ENCODE data around the gene GHRHR.

GHRHR gene

GRCh38 chr7:30963842-30964241 is at the start of gene GHRHR:
GHRHR (plus strand) TSS chr7:30963953; CDS start chr7:30964069, 116 bp downstream.
- DNase-seq (ENCODE audit: low read depth, low spot score) = no peak

GRCh38 chr7:30914596-30914995 is 49.2 kb upstream of the GHRHR start:
- peak; percentile 58 for DNase-seq (ENCODE audit: low read depth, low spot score)

GRCh38 chr7:30915005-30915601 is 48.6 kb upstream of the GHRHR start:
- no peak for DNase-seq (ENCODE audit: low read depth, low spot score)

- DNase-seq (ENCODE audit: low read depth, low spot score) = no peak
Measured at GRCh38 chr7:30915751-30916150, 48.0 kb upstream of the GHRHR start.

DNA sequence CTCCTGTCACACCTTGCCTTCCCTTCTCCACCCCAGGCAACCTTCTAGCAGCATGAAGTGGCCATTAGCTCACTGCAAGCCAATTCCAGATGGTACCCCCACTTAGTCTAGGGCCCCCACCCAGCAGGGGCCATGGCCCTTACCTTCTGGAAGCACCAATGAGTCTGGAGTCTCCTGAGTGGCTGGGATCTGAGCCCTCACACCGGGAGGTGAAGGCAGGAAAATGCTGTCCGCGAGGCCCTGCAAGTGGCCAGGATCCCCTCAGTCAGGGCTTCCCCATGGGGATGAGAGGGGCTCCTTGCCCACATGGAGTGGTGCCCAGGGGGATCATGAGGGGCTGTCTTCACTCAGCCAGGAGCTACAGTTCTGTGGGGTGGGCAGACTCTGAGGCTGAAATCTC is 47.5 kb upstream of the GHRHR start:
- DNase-seq (ENCODE audit: low read depth, low spot score) = no peak

DNA sequence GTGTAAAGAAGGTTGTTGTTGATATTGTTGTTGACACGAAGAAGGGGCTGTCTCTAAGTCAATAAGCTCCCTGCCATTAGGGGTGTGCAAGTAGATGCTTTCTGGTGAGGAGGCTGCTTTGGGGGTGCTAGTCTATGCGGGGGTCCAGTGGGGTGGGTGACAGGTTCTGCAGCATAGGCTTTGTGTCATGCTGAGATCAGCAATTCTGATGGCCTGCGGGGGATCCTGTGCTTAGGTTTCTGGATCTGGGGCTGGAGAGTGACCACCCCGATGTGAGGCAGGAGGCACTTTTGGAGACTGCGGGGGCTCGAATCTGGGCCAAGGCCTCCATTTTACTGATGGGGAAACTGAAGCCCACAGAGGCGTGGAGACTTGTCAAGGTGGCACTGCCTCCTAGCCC is 47.0 kb upstream of the GHRHR start:
- DNase-seq (ENCODE audit: low read depth, low spot score) = no peak

DNA sequence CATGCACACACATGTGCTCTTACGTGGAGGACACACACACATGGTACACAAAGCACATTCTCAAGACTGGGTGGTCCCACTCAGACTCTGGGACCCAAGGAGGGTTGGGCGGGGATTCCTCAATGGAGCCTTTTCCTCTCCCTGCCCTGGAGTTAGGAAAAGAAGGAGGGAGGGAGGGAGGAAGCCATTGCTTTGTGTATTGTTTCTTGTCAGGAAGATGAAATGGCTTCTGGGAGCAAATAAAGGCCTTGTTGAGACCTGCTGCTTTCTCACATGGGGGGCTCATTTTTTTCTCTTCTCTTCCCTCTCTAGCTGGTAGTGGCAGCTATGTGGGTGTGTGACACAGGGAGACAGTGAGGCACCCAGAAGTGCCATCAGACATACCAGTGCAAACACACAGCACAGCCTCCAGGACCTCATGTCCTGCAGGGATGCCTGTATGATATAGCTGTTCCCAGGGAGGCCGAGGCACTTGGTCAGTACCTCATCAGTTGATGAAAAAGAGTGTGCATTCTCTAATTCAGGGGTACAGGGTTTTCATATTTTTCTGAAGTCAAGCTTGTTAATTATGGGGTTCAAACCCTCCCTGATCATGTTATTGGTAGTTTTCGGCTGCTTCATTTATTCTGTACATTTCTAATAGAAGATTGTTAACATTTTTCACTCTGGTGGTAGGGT is 46.4 kb upstream of the GHRHR start:
- no peak for DNase-seq (ENCODE audit: low read depth, low spot score)

DNA sequence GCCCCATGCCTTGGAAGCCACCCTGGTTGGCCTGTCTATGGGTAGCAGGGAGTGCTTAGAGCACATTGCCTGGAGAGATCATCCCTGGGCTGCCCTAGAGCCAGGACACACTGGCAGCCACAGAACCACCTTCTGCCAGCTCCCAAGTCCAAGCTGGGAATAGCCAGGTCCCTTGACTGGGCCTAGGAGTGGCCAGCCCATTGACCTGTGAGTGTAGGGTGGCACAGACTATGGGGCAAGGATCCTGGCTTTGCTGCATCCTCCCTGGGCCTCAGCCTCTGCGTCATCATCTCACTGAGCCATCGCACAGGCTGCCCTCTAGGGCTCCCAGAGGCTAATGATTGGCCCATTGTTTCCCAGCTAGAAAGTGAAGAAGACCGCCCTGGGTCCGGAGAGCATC is 45.1 kb upstream of the GHRHR start:
- DNase-seq (ENCODE audit: low read depth, low spot score) = no peak

- DNase-seq (ENCODE audit: low read depth, low spot score) = peak; percentile 61
Measured at GRCh38 chr7:30920021-30920583, 43.7 kb upstream of the GHRHR start.

DNA sequence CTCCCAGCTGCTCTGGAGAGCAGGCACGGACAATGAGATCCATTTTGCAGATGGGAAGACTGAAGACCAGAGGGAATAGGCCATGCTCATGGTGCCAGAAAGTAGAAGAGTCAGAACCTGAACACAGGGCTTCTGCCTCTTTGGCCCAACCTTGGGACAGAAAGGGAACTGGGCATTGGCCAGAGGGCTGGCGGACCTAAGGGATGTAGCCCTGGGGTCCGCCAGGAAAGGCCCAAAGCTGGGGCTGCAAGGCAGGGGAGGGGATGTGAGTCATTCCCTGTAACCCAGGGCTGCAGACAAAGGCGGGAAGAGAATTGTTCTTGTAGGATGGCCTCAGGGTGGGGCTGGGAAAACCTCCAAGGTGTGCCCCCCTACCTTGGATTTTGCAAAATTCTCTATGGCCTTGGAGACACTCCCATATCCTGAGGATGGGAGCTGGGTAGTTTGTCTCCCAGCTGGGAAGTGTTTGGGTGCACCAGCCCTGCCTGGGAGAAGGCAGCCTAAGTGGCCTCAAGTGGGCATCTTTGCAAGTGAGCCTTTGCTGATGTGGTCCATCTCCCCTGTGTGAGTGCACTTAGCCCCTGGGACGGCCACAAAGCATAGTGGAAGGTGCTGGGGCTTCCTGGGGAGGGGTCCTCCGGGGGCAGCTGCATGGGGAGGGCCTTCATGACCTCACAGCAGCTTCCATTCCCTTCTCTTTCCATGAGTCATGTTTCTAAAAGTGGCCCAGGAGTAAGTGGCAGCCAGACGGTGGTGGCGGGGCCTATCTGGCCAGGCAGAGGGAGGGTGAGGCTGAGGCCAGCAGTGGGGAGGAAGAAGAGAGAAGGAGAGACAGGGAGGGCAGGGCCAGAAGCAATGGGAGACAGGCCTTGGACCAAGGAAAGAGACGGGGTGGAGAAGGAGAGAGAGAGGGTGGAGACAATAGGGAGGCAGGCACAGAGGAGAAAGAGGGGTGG is 42.9 kb upstream of the GHRHR start:
- peak; percentile 77 for DNase-seq (ENCODE audit: low read depth, low spot score)

DNA sequence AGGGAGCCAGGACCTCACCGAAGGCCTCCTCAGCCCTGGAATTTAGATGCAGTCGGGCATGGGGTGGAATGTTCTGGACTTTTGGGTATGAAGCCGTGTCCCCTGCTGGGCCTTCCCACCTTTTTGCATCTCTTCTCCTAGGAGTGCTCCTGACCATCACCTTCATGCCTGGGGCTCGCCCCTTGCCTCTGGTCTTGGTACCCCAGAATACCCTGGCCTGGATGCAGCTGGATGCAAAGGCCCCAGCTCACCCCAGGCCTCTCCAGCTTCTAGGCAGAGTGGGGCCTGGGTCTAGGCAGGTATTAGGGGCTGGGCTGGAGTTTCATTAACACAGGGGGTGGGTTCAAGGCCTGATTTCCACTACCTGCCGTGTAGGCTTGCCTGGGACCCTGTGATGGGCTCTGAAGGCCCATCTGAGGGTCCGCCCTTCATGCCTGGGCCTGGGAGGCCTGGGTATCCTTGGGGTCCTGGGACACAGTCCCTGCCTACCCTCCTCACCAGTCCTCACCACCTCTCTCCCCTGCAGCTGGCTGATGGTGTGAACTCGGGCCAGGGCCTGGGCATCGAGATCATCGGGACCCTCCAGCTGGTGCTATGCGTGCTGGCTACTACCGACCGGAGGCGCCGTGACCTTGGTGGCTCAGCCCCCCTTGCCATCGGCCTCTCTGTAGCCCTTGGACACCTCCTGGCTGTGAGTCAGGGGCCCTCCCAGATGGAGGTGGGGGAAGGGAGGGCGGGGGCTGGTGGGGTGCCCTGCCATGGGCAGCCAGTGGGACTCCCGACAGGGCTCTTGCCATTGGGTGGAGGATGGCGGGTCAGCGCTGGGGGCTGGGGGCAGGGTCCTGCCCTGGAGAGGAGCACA is 42.0 kb upstream of the GHRHR start:
- DNase-seq (ENCODE audit: low read depth, low spot score) = no peak

- DNase-seq (ENCODE audit: low read depth, low spot score) = no peak
Measured at GRCh38 chr7:30922596-30922995, 41.2 kb upstream of the GHRHR start.

DNA sequence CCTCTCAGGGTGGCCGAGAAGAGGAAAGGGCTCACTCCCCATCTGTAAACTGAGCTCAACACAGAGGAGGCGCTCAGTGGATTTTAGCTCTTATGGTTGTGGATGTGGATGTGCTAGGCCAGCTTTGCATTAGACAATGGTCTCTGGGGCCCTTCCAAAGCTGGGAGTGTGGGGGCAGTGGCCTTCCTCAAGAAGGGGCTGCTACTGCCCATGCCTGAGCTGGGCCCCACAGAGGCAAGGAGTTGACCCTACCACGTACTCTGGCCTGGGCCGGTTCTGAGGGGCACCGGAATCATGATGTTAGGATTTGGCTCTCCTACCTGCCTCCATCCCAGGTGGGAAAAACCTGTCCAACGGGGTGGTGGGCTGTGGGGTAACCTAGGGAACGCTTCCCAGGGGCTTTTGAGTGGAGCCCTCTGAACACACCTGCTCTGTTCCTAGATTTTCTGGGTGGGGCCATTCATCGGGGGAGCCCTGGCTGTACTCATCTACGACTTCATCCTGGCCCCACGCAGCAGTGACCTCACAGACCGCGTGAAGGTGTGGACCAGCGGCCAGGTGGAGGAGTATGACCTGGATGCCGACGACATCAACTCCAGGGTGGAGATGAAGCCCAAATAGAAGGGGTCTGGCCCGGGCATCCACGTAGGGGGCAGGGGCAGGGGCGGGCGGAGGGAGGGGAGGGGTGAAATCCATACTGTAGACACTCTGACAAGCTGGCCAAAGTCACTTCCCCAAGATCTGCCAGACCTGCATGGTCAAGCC is 40.6 kb upstream of the GHRHR start:
- DNase-seq (ENCODE audit: low read depth, low spot score) = no peak

DNA sequence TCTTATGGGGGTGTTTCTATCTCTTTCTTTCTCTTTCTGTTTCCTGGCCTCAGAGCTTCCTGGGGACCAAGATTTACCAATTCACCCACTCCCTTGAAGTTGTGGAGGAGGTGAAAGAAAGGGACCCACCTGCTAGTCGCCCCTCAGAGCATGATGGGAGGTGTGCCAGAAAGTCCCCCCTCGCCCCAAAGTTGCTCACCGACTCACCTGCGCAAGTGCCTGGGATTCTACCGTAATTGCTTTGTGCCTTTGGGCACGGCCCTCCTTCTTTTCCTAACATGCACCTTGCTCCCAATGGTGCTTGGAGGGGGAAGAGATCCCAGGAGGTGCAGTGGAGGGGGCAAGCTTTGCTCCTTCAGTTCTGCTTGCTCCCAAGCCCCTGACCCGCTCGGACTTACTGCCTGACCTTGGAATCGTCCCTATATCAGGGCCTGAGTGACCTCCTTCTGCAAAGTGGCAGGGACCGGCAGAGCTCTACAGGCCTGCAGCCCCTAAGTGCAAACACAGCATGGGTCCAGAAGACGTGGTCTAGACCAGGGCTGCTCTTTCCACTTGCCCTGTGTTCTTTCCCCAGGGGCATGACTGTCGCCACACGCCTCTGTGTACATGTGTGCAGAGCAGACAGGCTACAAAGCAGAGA is 39.9 kb upstream of the GHRHR start:
- no peak for DNase-seq (ENCODE audit: low read depth, low spot score)

- no peak for DNase-seq (ENCODE audit: low read depth, low spot score)
Measured at GRCh38 chr7:30924624-30925023, 39.1 kb upstream of the GHRHR start.

- no peak for DNase-seq (ENCODE audit: low read depth, low spot score)
Measured at GRCh38 chr7:30925117-30925516, 38.6 kb upstream of the GHRHR start.

DNA sequence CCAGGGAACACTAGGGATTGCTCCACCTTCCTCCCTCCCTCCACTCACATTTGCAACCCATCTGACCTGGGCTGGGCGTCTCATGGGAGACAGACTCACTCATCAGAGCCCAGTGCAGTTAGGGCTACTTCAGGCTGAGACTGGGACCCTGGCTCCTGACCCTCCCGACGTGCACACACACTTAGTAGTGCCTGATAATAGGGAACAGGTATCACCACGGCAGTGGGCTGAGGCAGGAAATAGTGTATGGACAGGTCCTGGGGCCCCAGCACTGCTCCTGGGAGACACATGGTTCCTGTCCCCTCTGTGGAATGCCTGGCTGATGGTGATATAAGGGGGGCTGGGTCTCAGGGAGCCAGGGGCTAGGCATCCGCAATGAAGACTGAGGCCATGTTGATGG is 37.8 kb upstream of the GHRHR start:
- no peak for DNase-seq (ENCODE audit: low read depth, low spot score)

- no peak for DNase-seq (ENCODE audit: low read depth, low spot score)
Measured at GRCh38 chr7:30926313-30926712, 37.4 kb upstream of the GHRHR start.

GRCh38 chr7:30927040-30927439 is 36.7 kb upstream of the GHRHR start:
- no peak for DNase-seq (ENCODE audit: low read depth, low spot score)

GRCh38 chr7:30927559-30927958 is 36.2 kb upstream of the GHRHR start:
- no peak for DNase-seq (ENCODE audit: low read depth, low spot score)
